Measurements from ENCODE around the gene PARVA.
"Not testable (repeated sequence)": the region's sequence is repeated elsewhere in the genome, so short reads cannot be mapped to it uniquely, and the experiment has no call there.

Gene PARVA

GRCh38 chr11:12377106-12377823, at the start of gene PARVA:
Gene PARVA, plus strand, starts transcription at chr11:12377571. Its CDS starts 77 bp downstream, at chr11:12377648.
- peak; percentile 38 for DNase-seq

GRCh38 chr11:12329169-12329568, 48.2 kb upstream of the PARVA start:
- no peak for DNase-seq

- peak; percentile 66 for DNase-seq
Observed at GRCh38 chr11:12329797-12330196, 47.6 kb upstream of the PARVA start.

GRCh38 chr11:12330485-12331231, 46.7 kb upstream of the PARVA start:
- peak; percentile 92 for DNase-seq

GRCh38 chr11:12331239-12331874, 46.0 kb upstream of the PARVA start:
- peak; percentile 96 for DNase-seq

- no peak for DNase-seq
Observed at GRCh38 chr11:12343526-12343925, 33.8 kb upstream of the PARVA start.

GRCh38 chr11:12353534-12353933, 23.8 kb upstream of the PARVA start:
- DNase-seq = no peak

- DNase-seq = no peak
Observed at GRCh38 chr11:12354750-12355545, 22.4 kb upstream of the PARVA start.

GRCh38 chr11:12356944-12357655, 20.3 kb upstream of the PARVA start:
- no peak for DNase-seq

GRCh38 chr11:12357697-12358096, 19.7 kb upstream of the PARVA start:
- DNase-seq = not testable (repeated sequence)

GRCh38 chr11:12358302-12359188, 18.8 kb upstream of the PARVA start:
- no peak for DNase-seq

- DNase-seq = no peak
Observed at GRCh38 chr11:12359761-12360160, 17.6 kb upstream of the PARVA start.

GRCh38 chr11:12361682-12362081, 15.7 kb upstream of the PARVA start:
- no peak for DNase-seq

- no peak for DNase-seq
Observed at GRCh38 chr11:12362857-12363256, 14.5 kb upstream of the PARVA start.

- DNase-seq = no peak
Observed at GRCh38 chr11:12363373-12363772, 14.0 kb upstream of the PARVA start.

- not testable (repeated sequence) for DNase-seq
Observed at GRCh38 chr11:12365965-12366575, 11.3 kb upstream of the PARVA start.

- DNase-seq = not testable (repeated sequence)
Observed at GRCh38 chr11:12367057-12367456, 10.3 kb upstream of the PARVA start.

GRCh38 chr11:12372111-12372510, 5.3 kb upstream of the PARVA start:
- DNase-seq = no peak

- DNase-seq = no peak
Observed at GRCh38 chr11:12375720-12376119, 1.7 kb upstream of the PARVA start.

- DNase-seq = no peak
Observed at GRCh38 chr11:12376259-12377081, 901 bp upstream of the PARVA start.
